HCEC 1CT (cell line): ENCODE measurements around the gene SYNGAP1.
A peak's percentile ranks its signal among the peaks of the same experiment; 100 is the strongest.
"Not testable (repeated sequence)": the region's sequence is repeated elsewhere in the genome, so short reads cannot be mapped to it uniquely, and the experiment has no call there.

Source experiments
- DNase-seq: peaks from one replicate; pipeline ENCODE4 v3.0.0-alpha.2; 2017

SYNGAP1 gene

DNA sequence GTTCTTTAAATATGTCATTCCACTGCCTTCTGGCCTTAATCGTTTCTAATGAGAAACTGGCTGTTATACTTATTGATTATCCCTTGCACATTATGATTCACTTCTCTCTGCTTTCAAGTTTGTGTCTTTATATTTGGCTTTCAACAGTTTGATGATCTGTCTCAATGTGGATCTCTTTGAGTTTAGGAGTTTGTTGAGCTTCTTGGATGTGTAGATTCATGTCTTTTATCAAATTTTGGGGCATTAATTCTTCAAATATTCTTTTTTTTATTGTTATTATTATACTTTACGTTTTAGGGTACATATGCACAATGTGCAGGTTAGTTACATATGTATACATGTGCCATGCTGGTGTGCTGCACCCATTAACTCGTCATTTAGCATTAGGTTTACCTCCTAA lies 63.8 kb downstream of the SYNGAP1 start:
- no peak for DNase-seq

DNA sequence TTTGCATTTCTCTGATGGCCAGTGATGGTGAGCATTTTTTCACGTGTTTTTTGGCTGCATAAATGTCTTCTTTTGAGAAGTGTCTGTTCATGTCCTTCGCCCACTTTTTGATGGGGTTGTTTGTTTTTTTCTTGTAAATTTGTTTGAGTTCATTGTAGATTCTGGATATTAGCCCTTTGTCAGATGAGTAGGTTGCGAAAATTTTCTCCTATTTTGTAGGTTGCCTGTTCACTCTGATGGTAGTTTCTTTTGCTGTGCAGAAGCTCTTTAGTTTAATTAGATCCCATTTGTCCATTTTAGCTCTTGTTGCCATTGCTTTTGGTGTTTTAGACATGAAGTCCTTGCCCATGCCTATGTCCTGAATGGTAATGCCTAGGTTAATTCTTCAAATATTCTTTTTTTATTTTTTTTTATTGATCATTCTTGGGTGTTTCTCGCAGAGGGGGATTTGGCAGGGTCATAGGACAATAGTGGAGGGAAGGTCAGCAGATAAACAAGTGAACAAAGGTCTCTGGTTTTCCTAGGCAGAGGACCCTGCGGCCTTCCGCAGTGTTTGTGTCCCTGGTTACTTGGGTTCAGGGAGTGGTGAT lies 64.9 kb downstream of the SYNGAP1 start:
- DNase-seq: not testable (repeated sequence)

DNA sequence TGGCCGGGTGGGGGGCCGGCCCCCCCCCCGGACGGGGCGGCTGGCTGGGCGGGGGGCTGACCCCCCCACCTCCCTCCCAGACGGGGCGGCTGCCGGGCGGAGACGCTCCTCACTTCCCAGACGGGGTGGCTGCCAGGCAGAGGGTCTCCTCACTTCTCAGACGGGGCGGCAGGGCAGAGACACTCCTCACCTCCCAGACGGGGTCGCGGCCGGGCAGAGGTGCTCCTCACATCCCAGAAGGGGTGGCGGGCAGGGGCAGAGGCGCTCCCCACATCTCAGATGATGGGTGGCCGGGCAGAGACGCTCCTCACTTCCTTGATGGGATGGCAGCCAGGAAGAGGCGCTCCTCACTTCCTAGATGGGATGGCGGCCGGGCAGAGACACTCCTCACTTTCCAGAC lies 65.8 kb downstream of the SYNGAP1 start:
- not testable (repeated sequence) for DNase-seq

DNA sequence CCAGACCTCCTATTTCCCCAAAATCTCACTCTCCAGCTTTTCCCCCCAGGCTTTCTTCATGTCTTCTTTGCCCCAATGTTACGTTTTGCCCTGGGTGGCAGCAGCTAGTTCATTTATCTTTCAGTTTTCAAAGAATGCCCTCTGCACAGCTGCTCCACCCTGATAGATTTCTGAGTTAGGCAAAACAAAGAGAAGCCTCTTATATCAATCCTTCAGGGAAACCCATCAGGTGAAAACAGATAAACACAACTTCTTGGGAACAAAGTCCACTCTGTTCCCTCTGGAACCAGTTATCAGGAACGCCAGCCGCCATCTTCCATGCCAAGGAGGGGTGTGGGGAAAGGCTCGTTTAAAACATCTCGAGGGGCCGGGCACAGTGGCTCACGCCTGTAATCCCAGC lies 68.5 kb downstream of the SYNGAP1 start:
- DNase-seq: no peak

DNA sequence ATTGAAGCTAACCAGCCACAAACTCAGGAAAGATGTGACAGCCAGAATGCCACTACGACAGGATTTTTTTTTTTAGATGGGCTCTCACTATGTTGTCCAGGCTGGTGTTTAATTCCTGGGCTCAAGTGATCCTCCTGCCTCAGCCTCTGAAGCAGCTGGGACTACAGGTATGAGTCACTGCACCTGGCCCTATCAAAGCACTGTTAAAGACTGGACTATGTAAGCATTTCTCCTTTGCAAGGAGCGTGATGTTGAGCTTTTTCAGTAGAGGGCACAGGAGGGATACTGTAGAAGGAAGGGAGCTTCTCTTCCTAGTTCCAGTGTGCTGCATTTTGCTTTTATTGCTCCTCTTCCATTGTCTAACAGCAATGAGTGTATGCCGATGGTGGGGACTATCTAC lies 70.3 kb downstream of the SYNGAP1 start:
- peak; percentile 7 for DNase-seq

DNA sequence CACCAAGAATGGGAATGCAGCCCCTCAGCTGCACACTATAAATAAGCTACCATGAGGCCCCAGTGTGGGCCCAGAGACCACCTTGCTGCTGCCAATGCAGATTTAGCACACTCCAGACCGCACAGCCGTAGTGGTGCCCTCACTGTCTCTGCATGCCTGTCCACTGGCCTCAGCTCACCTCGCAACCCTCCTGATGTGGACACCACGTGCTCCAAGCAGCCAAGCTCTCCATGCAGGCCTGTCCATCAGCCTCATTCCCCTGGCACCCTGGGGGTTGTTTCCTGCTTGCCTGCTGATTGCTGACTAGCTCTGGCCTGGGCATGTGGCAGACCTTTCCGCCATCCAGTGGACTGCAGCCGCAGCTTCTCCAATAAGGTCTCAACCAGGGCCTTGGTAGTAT lies 70.8 kb downstream of the SYNGAP1 start:
- DNase-seq: no peak

DNA sequence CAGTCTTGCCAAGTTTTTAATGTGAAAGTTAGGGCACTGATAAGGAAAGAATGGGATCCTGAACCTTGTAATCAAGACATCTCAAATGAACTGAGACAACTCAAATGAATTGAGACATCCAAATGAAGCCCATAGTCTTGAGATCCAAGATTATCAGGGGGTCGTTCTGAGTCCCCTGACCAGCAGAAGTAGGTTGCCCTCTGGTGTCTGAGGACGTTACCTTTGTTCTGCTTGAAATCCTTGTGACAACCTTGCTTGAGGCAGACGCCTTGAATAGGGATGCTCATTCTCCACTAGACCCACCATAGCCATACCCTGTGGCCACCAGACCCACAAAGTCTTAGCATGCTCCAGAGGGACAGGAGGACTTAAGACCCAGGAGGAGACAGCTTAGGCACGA lies 72.2 kb downstream of the SYNGAP1 start:
- no peak for DNase-seq

DNA sequence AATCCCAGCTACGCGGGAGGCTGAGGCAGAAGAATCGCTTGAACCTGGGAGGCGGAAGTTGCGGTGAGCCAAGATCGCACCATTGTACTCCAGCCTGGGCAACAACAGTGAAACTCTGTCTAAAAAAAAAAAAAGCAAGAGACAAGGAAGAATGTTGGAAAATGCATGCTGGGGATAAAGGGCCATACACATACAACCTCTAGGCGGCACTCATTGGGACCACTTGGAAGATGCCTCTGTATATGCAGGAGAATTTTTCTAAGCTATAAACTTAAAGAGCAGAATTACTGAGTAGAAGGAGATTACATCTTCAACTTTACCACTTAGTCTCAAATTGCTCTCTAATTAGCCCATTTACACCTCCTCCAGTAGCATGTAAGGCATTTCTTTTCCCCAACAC lies 77.3 kb downstream of the SYNGAP1 start:
- DNase-seq: no peak

DNA sequence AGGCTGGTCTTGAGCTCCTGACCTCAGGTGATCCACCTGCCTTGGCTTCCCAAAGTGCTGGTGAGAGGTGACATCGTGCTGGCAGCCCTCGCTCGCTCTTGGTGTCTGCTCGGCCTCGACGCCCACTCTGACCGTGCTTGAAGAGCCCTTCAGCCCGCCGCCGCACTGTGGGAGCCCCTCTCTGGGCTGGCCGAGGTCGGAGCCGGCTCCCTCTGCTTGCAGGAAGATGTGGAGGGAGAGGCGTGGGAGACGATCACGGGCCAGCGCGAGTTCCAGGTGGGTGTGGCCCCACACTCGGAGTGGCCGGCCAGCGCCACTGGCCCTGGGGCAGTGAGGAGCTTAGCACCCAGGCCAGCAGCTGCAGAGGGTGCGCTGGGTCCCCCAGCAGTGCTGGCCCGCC lies 82.6 kb downstream of the SYNGAP1 start:
- no peak for DNase-seq

DNA sequence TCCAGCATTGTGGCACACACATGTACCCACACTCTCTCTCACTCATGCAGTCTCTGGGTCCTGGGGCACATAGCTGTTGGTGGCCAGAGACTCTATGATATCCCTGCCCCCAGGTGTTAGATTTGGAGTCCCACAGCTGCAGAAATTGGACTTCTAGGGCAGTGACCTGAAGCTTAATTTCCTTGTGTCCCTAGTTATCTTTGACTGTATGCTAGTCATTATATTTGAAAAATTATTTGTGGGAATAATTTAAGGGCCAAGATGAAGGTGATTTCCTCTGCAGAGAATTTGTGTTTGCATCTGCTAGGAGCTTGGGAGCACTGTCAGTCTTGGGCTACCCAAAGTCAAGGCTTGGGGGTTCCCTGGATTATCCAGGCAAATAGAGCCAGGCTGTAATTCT lies 84.6 kb downstream of the SYNGAP1 start:
- no peak for DNase-seq
